Measurements from ENCODE around the gene GFER. TPM values are rescaled to one million over a fixed set of nuclear protein-coding genes. Genes with fewer than 3 reads are reported as not detected.

Gene GFER
- total and polyA plus RNA-seq, 9 of the 15 experiments (the other 6 are each of a cell fraction or from before 2014, with no cell fraction given) = 4.3 to 53.7 (median 19.8) TPM

DNA sequence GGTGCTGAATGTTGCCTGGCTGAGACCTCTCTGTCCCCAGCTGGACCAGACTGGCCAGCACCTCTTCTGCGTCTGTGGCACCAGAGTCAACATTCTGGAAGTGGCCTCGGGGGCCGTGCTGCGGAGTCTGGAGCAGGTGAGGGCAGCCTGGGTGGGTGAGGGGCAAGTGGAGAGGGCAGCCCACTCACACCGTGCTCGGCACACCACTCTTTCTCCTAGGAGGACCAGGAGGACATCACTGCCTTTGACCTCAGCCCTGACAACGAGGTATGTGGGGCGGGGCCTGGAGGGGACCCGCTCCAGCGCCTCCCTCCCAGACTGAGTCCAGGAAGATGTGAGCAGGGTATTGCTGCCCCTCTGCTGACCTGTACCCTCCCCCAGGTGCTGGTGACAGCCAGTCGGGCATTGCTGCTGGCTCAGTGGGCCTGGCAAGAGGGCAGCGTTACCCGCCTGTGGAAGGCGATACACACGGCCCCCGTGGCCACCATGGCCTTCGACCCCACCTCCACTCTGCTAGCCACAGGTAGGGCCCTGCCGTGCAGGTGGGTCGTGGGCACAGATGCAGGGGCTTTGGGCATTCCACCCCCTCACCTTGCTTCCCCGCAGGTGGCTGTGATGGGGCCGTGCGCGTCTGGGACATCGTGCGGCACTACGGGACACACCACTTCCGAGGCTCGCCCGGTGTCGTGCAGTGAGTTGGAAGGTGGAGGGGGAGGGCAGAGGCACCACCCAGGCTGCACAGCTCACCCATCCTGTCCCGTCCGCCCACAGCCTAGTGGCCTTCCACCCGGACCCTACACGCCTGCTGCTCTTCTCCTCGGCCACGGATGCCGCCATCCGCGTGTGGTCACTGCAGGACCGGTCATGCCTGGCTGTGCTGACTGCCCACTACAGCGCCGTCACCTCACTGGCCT, 9.6 kb upstream of the GFER start (continued):
- TF ChIP-seq, protein P1, sequence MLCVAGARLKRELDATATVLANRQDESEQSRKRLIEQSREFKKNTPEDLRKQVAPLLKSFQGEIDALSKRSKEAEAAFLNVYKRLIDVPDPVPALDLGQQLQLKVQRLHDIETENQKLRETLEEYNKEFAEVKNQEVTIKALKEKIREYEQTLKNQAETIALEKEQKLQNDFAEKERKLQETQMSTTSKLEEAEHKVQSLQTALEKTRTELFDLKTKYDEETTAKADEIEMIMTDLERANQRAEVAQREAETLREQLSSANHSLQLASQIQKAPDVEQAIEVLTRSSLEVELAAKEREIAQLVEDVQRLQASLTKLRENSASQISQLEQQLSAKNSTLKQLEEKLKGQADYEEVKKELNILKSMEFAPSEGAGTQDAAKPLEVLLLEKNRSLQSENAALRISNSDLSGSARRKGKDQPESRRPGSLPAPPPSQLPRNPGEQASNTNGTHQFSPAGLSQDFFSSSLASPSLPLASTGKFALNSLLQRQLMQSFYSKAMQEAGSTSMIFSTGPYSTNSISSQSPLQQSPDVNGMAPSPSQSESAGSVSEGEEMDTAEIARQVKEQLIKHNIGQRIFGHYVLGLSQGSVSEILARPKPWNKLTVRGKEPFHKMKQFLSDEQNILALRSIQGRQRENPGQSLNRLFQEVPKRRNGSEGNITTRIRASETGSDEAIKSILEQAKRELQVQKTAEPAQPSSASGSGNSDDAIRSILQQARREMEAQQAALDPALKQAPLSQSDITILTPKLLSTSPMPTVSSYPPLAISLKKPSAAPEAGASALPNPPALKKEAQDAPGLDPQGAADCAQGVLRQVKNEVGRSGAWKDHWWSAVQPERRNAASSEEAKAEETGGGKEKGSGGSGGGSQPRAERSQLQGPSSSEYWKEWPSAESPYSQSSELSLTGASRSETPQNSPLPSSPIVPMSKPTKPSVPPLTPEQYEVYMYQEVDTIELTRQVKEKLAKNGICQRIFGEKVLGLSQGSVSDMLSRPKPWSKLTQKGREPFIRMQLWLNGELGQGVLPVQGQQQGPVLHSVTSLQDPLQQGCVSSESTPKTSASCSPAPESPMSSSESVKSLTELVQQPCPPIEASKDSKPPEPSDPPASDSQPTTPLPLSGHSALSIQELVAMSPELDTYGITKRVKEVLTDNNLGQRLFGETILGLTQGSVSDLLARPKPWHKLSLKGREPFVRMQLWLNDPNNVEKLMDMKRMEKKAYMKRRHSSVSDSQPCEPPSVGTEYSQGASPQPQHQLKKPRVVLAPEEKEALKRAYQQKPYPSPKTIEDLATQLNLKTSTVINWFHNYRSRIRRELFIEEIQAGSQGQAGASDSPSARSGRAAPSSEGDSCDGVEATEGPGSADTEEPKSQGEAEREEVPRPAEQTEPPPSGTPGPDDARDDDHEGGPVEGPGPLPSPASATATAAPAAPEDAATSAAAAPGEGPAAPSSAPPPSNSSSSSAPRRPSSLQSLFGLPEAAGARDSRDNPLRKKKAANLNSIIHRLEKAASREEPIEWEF (CRISPR knock-in tag; IDR thresholded peaks at IDR 0.05) = no peak
- no peak for TF ChIP-seq ZFX (CRISPR knock-in tag; IDR thresholded peaks at IDR 0.05)
